Psoas muscle (tissue), 8 donors: Measurements from ENCODE around the gene SRSF7. TPM values are rescaled to one million over a fixed set of nuclear protein-coding genes. Genes with fewer than 3 reads are reported as not detected.

Experiments used
- ATAC-seq, 4 donors: fragments of 200-7000 bp; cut with Tn5 transposase; one replicate each; pipeline ENCODE4 v1.9.1; 2020; ENCODE audit warnings: moderate library complexity in 3 of 4, mild to moderate bottlenecking in 2 of 4
- DNase-seq, 2 donors: peaks; one replicate each; pipeline ENCODE4 v3.0.0-alpha.2; 2020
- H3K27ac ChIP-seq: fragments of 200-600 bp; one replicate; pipeline ENCODE4 v1.8.0; 2022
- H3K27me3 ChIP-seq, 3 donors: fragments of 200-600 bp in 1 of 3; one replicate each; pipeline versions ENCODE4 v1.6.1 to v1.8.0; 2013 to 2022; ENCODE audit warnings: low read length in 2 of 3, mild to moderate bottlenecking in 2 of 3, moderate library complexity in 1 of 3; ENCODE audit not compliant: insufficient read depth in 3 of 3
- H3K36me3 ChIP-seq, 2 donors: fragments of 200-600 bp in 1 of 2; one replicate each; pipeline versions ENCODE4 v1.6.1 to v1.8.0; 2013 to 2022; ENCODE audit warnings: low read depth in 1 of 2, mild to moderate bottlenecking in 1 of 2, moderate library complexity in 1 of 2; ENCODE audit not compliant: insufficient read depth in 1 of 2
- H3K4me1 ChIP-seq: fragments of 200-600 bp; one replicate; pipeline ENCODE4 v1.8.0; 2022
- H3K4me3 ChIP-seq: fragments of 200-600 bp; one replicate; pipeline ENCODE4 v1.8.0; 2022; ENCODE audit warnings: mild to moderate bottlenecking
- H3K9me3 ChIP-seq: fragments of 200-600 bp; one replicate; pipeline ENCODE4 v1.8.0; 2022
- WGBS, 3 donors: extraction: QIAGEN DNeasy Blood & Tissue Kit; methylation state at CpG; one replicate each; pipeline versions ENCODE4 v1.1.6 to v1.1.7; 2013; 5-methylcytosine and 5-hydroxymethylcytosine counted together
- intact Hi-C, 2 donors: fragments of 100-400 bp; cut with DNase I; formaldehyde crosslinking; loops; one replicate each; pipeline versions ENCODE4 v1.11.0 to v1.14.2; 2022
- polyA plus RNA-seq, 3 donors: library from polyadenylated mRNA; stranded (reverse); fragments of 200-250 nt; gene quantifications; one replicate each; pipeline ENCODE4 v1.2.3, GENCODE V29; 2013
- total RNA-seq, 4 donors: library from RNA; stranded (reverse); fragmentation: NEBNext Ultra II Directional in 2 of 4; extraction: Animal tissue kit (Norgen Biotek cat#: 25700) in 2 of 4; gene quantifications; one replicate each; pipeline versions ENCODE4 v1.2.1 to v1.2.4, GENCODE V29; 2021 to 2023
- TF ChIP-seq, protein P1 (sequence below): fragments of 200-600 bp; IDR thresholded peaks from one replicate; pipeline ENCODE4 v1.8.0; 2022; ENCODE audit warnings: antibody characterized with exemption
- donor health status: healthy with polysubstance abuse.
- donor health status: DM: no; HTN: no; CAD: no; lungs with moderate emphysema.
- donor health status: Bipolar disorder and iron deficiency.
- donor health status: healthy.
- donor health status: DM: yes; HTN: yes; CAD: no.
- donor health status: DM: no; HTN: no; CAD: no.
- donor health status: DM: no; HTN: no; CAD: no.
- donor health status: DM: yes; HTN: yes; CAD: no.

SRSF7 gene
- total and polyA plus RNA-seq, 7 donors: 26.0 to 111 (median 45.8) TPM

DNA sequence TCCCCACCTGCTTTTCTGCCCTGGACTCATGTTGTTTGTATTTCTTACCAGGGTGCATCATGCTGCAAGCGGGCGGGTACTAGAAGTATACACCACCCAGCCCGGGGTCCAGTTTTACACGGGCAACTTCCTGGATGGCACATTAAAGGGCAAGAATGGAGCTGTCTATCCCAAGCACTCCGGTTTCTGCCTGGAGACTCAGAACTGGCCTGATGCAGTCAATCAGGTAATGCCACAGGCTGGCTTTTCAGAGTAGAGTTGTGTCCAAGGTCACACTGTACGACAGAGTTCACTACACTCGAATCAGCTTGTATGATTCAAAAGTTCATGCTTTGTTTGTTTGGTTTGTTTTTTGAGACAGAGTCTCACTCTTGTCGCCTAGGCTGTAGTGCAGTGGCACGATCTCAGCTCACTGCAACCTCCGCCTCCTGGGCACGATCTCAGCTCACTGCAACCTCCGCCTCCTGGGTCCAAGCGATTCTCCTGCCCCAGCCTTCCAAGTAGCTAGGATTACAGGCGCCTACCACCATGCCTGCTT lies 19.4 kb downstream of the SRSF7 start:
- ATAC-seq (no peak), DNase-seq (no peak)
- Histone ChIP-seq H3K27ac (no peak overlapping the region), H3K27me3 (no peaks in the 10 kb centered on the region), H3K9me3 (no peaks in the 10 kb centered on the region), H3K4me1 (no peaks in the 10 kb centered on the region), H3K36me3 (peaks cover 5 to 82% of the 10 kb centered on the region in 2 donors), H3K4me3 (no peak overlapping the region)
- TF ChIP-seq, protein P1, sequence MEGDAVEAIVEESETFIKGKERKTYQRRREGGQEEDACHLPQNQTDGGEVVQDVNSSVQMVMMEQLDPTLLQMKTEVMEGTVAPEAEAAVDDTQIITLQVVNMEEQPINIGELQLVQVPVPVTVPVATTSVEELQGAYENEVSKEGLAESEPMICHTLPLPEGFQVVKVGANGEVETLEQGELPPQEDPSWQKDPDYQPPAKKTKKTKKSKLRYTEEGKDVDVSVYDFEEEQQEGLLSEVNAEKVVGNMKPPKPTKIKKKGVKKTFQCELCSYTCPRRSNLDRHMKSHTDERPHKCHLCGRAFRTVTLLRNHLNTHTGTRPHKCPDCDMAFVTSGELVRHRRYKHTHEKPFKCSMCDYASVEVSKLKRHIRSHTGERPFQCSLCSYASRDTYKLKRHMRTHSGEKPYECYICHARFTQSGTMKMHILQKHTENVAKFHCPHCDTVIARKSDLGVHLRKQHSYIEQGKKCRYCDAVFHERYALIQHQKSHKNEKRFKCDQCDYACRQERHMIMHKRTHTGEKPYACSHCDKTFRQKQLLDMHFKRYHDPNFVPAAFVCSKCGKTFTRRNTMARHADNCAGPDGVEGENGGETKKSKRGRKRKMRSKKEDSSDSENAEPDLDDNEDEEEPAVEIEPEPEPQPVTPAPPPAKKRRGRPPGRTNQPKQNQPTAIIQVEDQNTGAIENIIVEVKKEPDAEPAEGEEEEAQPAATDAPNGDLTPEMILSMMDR: no peak
- intact Hi-C loops: loop anchor here in 1 of 2 donors (5.0 kb wide), 1 partner anchor 419 kb away; no protein-coding TSS in a partner anchor
- 89 to 92% (median 90%) methylated on average over 14 of the region's 14 CpGs for WGBS, 3 donors

DNA sequence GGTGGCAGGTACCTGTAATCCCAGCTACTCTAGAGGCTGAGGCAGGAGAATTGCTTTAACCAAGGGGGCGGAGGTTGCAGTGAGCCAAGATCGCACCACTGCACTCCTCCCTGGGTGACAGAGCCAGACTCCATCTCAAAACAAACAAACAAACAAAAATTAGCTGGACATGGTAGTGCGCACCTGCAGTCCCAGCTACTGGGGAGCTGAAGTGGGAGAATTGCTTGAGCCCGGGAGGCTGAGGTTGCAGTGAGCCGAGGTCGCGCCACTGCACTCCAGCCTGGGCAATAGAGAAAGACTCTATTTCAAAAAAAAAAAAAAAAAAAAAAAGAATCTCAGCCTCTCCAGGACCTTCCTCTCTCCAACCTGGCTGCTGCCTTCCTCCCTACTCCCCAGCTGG lies 20.1 kb downstream of the SRSF7 start:
- Histone ChIP-seq H3K9me3 (no peaks in the 10 kb centered on the region), H3K36me3 (peaks cover 5 to 77% of the 10 kb centered on the region in 2 donors), H3K4me1 (no peaks in the 10 kb centered on the region), H3K4me3 (no peak overlapping the region), H3K27me3 (no peaks in the 10 kb centered on the region), H3K27ac (no peak overlapping the region)
- TF ChIP-seq, protein P1: no peak
- DNase-seq: no peak
- intact Hi-C loops: loop anchor here in 1 of 2 donors (5.0 kb wide), 1 partner anchor 419 kb away; no protein-coding TSS in a partner anchor
- ATAC-seq: no peak
- 95 to 98% (median 97%) methylated on average over 7 of the region's 7 CpGs for WGBS, 3 donors

DNA sequence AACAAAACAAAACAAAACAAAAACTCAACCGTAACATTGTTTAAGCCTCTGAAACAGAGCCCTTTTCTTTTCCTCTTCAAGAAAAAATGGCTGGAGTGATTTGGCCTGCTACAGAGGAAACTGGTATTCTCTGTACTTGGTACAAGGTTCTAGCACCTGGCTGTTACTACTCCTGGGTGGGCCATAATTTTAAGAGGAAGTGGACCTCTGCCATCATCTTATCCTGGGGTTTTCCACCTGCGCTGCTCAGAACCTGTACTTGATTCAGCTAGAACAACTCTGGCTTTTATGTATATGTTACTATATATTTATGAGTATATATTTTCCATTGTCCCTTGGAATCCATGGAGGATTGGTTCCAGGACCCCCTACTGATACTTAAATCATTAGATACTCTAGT lies 22.5 kb downstream of the SRSF7 start:
- WGBS, 3 donors: 1 to 97% (median 51%) methylated on average over 2 of the region's 2 CpGs
- Histone ChIP-seq H3K27ac (no peak overlapping the region), H3K36me3 (peaks cover 5 to 56% of the 10 kb centered on the region in 2 donors), H3K4me1 (no peaks in the 10 kb centered on the region), H3K4me3 (no peak overlapping the region), H3K9me3 (no peaks in the 10 kb centered on the region), H3K27me3 (no peaks in the 10 kb centered on the region)
- no peak for ATAC-seq
- TF ChIP-seq, protein P1: no peak
- intact Hi-C loops: loop anchor here (1.0 to 10.0 kb wide), 4 partner anchors 15 to 196 kb away; partner anchors contain the start of gene GALM (in 1 of the 2)
- no peak for DNase-seq

DNA sequence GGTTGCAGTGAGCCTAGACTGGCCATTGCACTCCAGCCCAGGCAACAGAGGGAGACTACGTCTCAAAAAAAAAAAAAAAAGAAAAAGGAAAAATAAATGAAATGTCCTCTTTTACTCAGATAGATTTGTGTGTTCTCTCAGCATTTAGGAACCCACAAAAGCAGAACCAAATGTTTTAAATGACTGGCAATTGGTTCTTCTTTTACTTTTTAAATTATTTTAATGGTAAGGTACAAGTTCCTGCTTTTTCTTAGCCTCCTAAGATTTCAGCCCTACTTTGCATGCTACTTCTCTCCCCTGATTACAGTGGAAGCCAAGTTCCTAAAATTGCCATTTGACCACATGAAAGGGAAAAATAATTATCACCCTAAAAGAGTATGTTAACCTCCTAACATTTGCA lies 23.5 kb downstream of the SRSF7 start:
- Histone ChIP-seq H3K4me3 (no peak overlapping the region), H3K9me3 (no peaks in the 10 kb centered on the region), H3K36me3 (peaks cover 0 to 45% of the 10 kb centered on the region in 2 donors), H3K4me1 (peaks cover 5% of the 10 kb centered on the region), H3K27ac (no peak overlapping the region), H3K27me3 (no peaks in the 10 kb centered on the region)
- TF ChIP-seq, protein P1: no peak
- intact Hi-C loops: loop anchor here (5.0 to 10.0 kb wide), 2 partner anchors 63 to 195 kb away; partner anchors contain the start of gene GALM (in 1 of the 2)
- DNase-seq: no peak
- ATAC-seq: no peak
- 77 to 93% (median 80%) methylated on average over 1 of the region's 1 CpG for WGBS, 3 donors
